A549 (cell line): Measurements from ENCODE around the gene GMNC. TPM values are rescaled to one million over a fixed set of nuclear protein-coding genes. Genes with fewer than 3 reads are reported as not detected.

Experiments used
- ATAC-seq, 2 experiments: fragments of 200-7000 bp in 1 of 2; fragments of >200 bp in 1 of 2; cut with Nextera tagmentation in 1 of 2; cut with Tn5 transposase in 1 of 2; 3 replicates each; pipeline versions ENCODE4 v1.8.0 to v1.9.1; 2018 to 2020; ENCODE audit warnings: mild to moderate bottlenecking in 1 of 2, moderate library complexity in 1 of 2
- CTCF ChIA-PET: fragments of 300-600 bp; sonication (Branson Sonifier 250); formaldehyde crosslinking; extraction: SDS; loops from one replicate; lab custom pipeline; 2021; ENCODE audit warnings: antibody characterized with exemption, inconsistent platforms; lab: Yijun Ruan, JAX
- POLR2A ChIA-PET: fragments of 350-600 bp; formaldehyde crosslinking; extraction: SDS; loops from one replicate; lab custom pipeline; 2021; ENCODE audit warnings: antibody characterized with exemption, inconsistent platforms; lab: Yijun Ruan, JAX
- DNase-seq, 2 experiments: peaks; one replicate each; pipeline versions ENCODE4 v3.0.0 to v3.0.0-alpha.2; 2011 to 2016; ENCODE audit warnings: low read depth in 1 of 2, low spot score in 1 of 2
- FAIRE-seq: peaks from 2 replicates; lab custom pipeline; 2011; peaks lifted over from hg19 to GRCh38; lab: Jason Lieb, UNC
- H3K27ac ChIP-seq, 2 experiments: fragments of >200 bp; sonication (Bioruptor Twin); formaldehyde crosslinking; 3 replicates each; pipeline ENCODE4 v1.5.1; 2016 to 2017
- H3K4me1 ChIP-seq: fragments of >200 bp; sonication (Bioruptor Twin); formaldehyde crosslinking; 3 replicates; pipeline ENCODE4 v1.6.1; 2016
- H3K4me2 ChIP-seq: fragments of >200 bp; sonication (Bioruptor Twin); formaldehyde crosslinking; 3 replicates; pipeline ENCODE4 v1.6.1; 2016
- H3K4me3 ChIP-seq: fragments of >200 bp; sonication (Bioruptor Twin); formaldehyde crosslinking; 3 replicates; pipeline ENCODE4 v1.5.1; 2016
- H3K9me3 ChIP-seq: fragments of >200 bp; sonication (Bioruptor Twin); formaldehyde crosslinking; 3 replicates; pipeline ENCODE4 v1.6.1; 2016
- ATOH8 ChIP-seq: fragments of 250-450 bp; sonication (Bioruptor Pico); IDR thresholded peaks from 2 replicates; pipeline ENCODE4 v1.5.0; 2020; ENCODE audit warnings: low read depth, mild to moderate bottlenecking, moderate library complexity
- CBX8 ChIP-seq: fragments of 200-600 bp; sonication (generic); IDR thresholded peaks from 2 replicates; pipeline ENCODE4 v1.6.1; 2016
- CHD2 ChIP-seq: fragments of 150-350 bp; IDR thresholded peaks from 2 replicates; pipeline ENCODE4 v1.6.1; 2014; ENCODE audit warnings: low read length; ENCODE audit not compliant: partially characterized antibody
- CTCF ChIP-seq: fragments of >200 bp; sonication (Bioruptor Twin); formaldehyde crosslinking; IDR thresholded peaks from 3 replicates; pipeline ENCODE4 v1.5.1; 2016
- E2F6 ChIP-seq: IDR thresholded peaks from 2 replicates; pipeline ENCODE4 v1.6.1; 2012; ENCODE audit warnings: low read depth, borderline replicate concordance
- EHF ChIP-seq: fragments of 250-450 bp; sonication (Bioruptor Pico); IDR thresholded peaks from 2 replicates; pipeline ENCODE4 v1.5.0; 2020; ENCODE audit warnings: mild to moderate bottlenecking
- EHMT2 ChIP-seq: fragments of 200-600 bp; sonication (generic); IDR thresholded peaks from 2 replicates; pipeline ENCODE4 v1.6.1; 2016; ENCODE audit warnings: antibody characterized with exemption, low read depth, mild to moderate bottlenecking, moderate library complexity
- GATA3 ChIP-seq: IDR thresholded peaks from 2 replicates; pipeline ENCODE4 v1.6.1; 2012; ENCODE audit warnings: borderline replicate concordance
- HDAC2 ChIP-seq: fragments of 200-600 bp; sonication (generic); IDR thresholded peaks from 2 replicates; pipeline ENCODE4 v1.6.1; 2016
- HEYL ChIP-seq: fragments of 250-450 bp; sonication (Bioruptor Pico); IDR thresholded peaks from 2 replicates; pipeline ENCODE4 v1.8.0; 2021; ENCODE audit warnings: mild to moderate bottlenecking, moderate library complexity
- HMGXB4 ChIP-seq: fragments of 250-450 bp; sonication (Bioruptor Pico); IDR thresholded peaks from 2 replicates; pipeline ENCODE4 v1.5.0; 2021; ENCODE audit warnings: mild to moderate bottlenecking, moderate library complexity, borderline replicate concordance
- HOXA7 ChIP-seq: fragments of 250-450 bp; sonication (Bioruptor Pico); IDR thresholded peaks from 2 replicates; pipeline ENCODE4 v1.5.0; 2020; ENCODE audit warnings: mild to moderate bottlenecking, moderate library complexity
- NR3C1 ChIP-seq: fragments of >200 bp; sonication (Bioruptor Twin); formaldehyde crosslinking; IDR thresholded peaks from 3 replicates; pipeline ENCODE4 v1.6.1; 2017
- PBX3 ChIP-seq: IDR thresholded peaks from 2 replicates; pipeline ENCODE4 v1.6.1; 2012
- PHF8 ChIP-seq: fragments of 200-600 bp; sonication (generic); IDR thresholded peaks from 2 replicates; pipeline ENCODE4 v1.6.1; 2016; ENCODE audit warnings: low read depth, mild to moderate bottlenecking, antibody characterized with exemption, moderate library complexity, borderline replicate concordance
- POLR2AphosphoS2 ChIP-seq: conservative IDR thresholded peaks from 2 replicates; pipeline ENCODE4 v1.6.1; 2012; ENCODE audit warnings: low read length, improper control_type of control experiment, inconsistent platforms
- RCOR1 ChIP-seq: fragments of 150-350 bp; IDR thresholded peaks from 2 replicates; pipeline ENCODE4 v1.6.1; 2014; ENCODE audit warnings: antibody characterized with exemption, low read length, low read depth
- RFX5 ChIP-seq: fragments of 450-650 bp; IDR thresholded peaks from 2 replicates; pipeline ENCODE4 v1.7.1; 2014; ENCODE audit warnings: antibody characterized with exemption, mild to moderate bottlenecking, moderate library complexity
- SREBF2 ChIP-seq: fragments of 450-650 bp; IDR thresholded peaks from 2 replicates; pipeline ENCODE4 v1.6.1; 2014; ENCODE audit warnings: mild to moderate bottlenecking, moderate library complexity
- TFCP2L1 ChIP-seq: fragments of 250-450 bp; sonication (Bioruptor Pico); IDR thresholded peaks from 2 replicates; pipeline ENCODE4 v1.5.0; 2021; ENCODE audit warnings: mild to moderate bottlenecking
- ZFP36 ChIP-seq: fragments of 450-650 bp; IDR thresholded peaks from 2 replicates; pipeline ENCODE4 v1.6.1; 2014; ENCODE audit warnings: borderline replicate concordance; ENCODE audit not compliant: partially characterized antibody
- WGBS: methylation state at CpG from one replicate; pipeline ENCODE4 v1.1.6; 2017; ENCODE audit errors: missing lambda C conversion rate; 5-methylcytosine and 5-hydroxymethylcytosine counted together
- polyA plus RNA-seq, 4 experiments: library from polyadenylated mRNA; depleted of rRNA in 3 of 4; stranded (reverse); fragments of >200 nt; fragmentation: RNase III in 1 of 4; extraction: RNeasy Plus Mini Kit Qiagen cat#74134 plus additional on column Dnase treatment in 1 of 4; gene quantifications; 2 replicates in 3 of 4; 3 replicates in 1 of 4; pipeline ENCODE4 v1.2.3, GENCODE V29; 2011 to 2017

The GMNC gene
- polyA plus RNA-seq, 2 of the 4 experiments (the other 2 are of a cell fraction), result not detected

- Histone ChIP-seq H3K4me3 (no peak overlapping the region), H3K9me3 (no peaks in the 10 kb centered on the region)
- TF ChIP-seq SREBF2, result no peak
- TF ChIP-seq TFCP2L1 (CRISPR knock-in tag), result no peak
- TF ChIP-seq CTCF, result no peak
- no peak for TF ChIP-seq GATA3
- TF ChIP-seq RCOR1, result no peak
- no peak for TF ChIP-seq HEYL (CRISPR knock-in tag)
- TF ChIP-seq PBX3, result no peak
- TF ChIP-seq NR3C1, result no peak
- no peak for TF ChIP-seq POLR2AphosphoS2
- TF ChIP-seq CBX8, result no peak
- no peak for TF ChIP-seq ATOH8 (CRISPR knock-in tag)
- TF ChIP-seq CHD2, result no peak
- no peak for TF ChIP-seq HMGXB4 (CRISPR knock-in tag)
- TF ChIP-seq, all 56 proteins: peak for 0
- DNase-seq (no peak), FAIRE-seq (no peak), ATAC-seq (no peak)
- H3K4me1 ChIP-seq, result peaks cover 13% of the 10 kb centered on the region; the same call in 2 of the 3 replicates
- POLR2A ChIA-PET, result no interaction called here
- H3K27ac ChIP-seq, result no peak overlapping the region
- no peak overlapping the region for H3K4me2 ChIP-seq
- CTCF ChIA-PET, result no interaction called here
Measured at GRCh38 chr3:190864002-190864401, 1.5 kb upstream of the GMNC start.

GRCh38 chr3:190863119-190863465 is 598 bp upstream of the GMNC start:
- POLR2A ChIA-PET, result no interaction called here

More at GRCh38 chr3:190863119-190863465, 598 bp upstream of the GMNC start:
- 11% methylated on average over 6 of the region's 6 CpGs for WGBS
- Histone ChIP-seq H3K4me3 (peak overlapping the region; percentile 70), H3K4me2 (peak overlapping the region; percentile 96), H3K9me3 (no peaks in the 10 kb centered on the region), H3K27ac (peak overlapping the region; percentile 44 to 81; a peak in 5 of 6 replicates), H3K4me1 (peaks cover 13% of the 10 kb centered on the region; the same call in 2 of the 3 replicates)
- FAIRE-seq, result no peak
- DNase-seq, result no peak
- TF ChIP-seq SREBF2 (no peak), CTCF (no peak), EHMT2 (no peak), ZFP36 (no peak), HDAC2 (no peak), GATA3 (no peak), RFX5 (no peak), TFCP2L1 (CRISPR knock-in tag) (no peak), PHF8 (no peak), EHF (CRISPR knock-in tag) (no peak), E2F6 (no peak), HOXA7 (CRISPR knock-in tag) (no peak)
- TF ChIP-seq, all 56 proteins: peak for 0
- ATAC-seq, result no peak
- CTCF ChIA-PET, result interaction anchor here (0.6 kb wide), 1 partner anchor 153 kb away, joined by 3 read pairs; no protein-coding TSS in a partner anchor
